ENCODE measurements around the gene CACNG8.
"Not testable (repeated sequence)": the region's sequence is repeated elsewhere in the genome, so short reads cannot be mapped to it uniquely, and the experiment has no call there.

CACNG8 gene

DNA sequence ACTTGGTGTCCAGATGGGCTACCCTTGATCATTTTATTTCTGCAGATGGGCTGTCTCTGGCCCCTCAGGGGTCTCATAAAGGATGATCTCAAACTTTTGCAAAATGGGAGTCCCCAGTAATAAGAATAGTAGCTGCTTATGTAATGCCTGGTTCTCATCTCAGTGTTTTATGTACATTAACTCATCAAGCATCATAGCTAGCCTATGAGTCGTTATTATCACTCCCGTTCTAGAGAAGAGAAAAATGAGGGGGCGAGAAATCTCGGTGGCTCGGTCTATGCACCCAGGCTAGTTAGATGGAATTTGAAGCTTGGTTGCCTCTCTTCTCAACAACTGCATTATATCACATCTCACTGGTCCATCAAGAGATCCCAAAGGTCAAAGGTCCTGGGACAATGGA, 32.1 kb downstream of the CACNG8 start:
- no peak for DNase-seq

DNA sequence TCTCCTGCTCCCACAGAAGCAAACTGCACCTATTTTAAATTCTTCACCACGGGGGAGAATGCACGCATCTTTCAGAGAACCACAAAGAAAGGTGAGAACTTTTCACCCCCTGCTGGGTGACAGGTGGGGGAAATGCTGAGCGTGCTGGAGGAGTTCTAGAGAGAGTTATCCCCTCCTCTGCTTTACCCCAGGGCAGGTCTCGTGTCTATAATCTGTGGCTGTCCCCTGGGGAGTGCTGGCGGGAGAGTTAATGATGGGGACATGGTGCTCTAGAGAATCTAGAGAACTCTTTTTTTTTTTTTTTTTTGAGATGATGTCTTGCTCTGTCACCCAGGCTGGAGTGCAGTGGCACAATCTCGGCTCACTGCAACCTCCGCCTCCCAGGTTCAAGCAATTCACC, 35.5 kb downstream of the CACNG8 start:
- DNase-seq, result no peak

DNA sequence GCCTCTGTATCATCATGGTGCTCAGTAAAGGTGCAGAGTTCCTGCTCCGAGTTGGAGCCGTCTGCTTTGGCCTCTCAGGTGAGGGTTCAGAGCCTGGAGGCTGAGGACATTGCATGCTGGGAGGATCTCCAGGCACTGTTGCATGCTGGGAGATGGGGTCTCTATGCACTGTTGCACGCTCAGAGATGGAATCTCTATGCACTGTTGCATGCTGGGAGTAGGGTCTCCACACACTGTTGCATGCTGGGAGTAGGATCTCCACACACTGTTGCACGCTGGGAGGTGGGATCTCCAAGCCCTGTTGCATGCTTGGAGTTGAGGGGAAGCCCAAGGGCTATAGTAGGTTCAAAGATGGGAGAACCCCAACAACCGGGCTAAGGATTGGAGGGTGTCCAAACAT, 37.0 kb downstream of the CACNG8 start:
- DNase-seq, result no peak

DNA sequence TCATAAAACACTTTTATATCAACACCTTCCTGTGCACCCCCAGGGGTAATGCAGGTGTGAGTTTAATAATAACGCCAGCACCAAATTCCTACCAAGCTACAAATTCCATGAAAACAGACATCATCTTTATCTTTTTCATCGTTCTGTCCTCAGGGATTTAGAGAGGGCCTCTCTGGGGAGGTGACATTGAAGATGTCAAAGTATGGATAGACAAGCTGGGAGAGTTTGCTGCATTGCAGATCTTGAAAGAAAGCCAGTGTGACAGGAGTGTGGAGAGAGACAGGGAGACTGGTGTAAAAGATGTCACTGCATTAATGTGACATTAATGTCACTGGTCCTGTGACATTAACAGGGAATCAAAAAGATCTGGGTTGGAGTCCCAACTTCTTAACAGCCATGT, 38.8 kb downstream of the CACNG8 start:
- no peak for DNase-seq

DNA sequence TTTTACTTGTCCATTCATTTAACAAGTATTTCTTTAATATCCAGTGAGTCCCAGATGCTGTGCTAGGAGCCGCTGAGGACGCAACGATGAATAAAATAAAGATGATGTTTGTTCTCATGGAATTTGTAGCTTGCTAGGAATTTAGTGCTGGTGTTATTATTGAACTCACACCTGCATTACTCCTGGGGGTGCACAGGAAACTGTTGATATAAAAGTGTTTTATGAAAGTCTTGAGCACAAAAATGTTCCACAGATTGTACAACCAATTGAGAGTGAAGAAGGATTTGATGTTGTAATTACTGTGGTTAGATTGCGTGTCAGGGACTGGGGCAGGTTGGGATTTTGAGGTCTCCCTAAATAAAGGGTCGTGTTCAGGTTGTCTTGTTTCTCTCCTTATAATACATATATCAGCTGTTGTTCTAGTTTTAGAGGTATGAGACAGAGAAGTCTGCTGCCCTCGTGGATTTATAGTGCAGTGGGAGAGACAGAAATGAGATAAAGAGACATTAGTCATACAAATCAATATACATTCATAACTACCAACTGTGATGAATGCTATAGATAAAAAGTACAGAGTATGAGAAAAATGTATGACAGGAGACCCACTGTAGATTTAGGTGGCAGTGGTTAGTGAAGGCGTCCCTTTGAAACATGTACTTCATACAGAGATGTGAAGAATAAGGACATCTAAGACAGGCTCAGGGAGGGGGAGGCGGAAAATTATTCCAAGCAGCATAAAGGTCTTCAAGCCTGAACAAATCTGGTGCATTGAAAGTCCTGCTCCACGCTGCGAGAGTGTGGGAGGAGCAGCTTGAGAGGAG, 40.0 kb downstream of the CACNG8 start:
- DNase-seq, result no peak

DNA sequence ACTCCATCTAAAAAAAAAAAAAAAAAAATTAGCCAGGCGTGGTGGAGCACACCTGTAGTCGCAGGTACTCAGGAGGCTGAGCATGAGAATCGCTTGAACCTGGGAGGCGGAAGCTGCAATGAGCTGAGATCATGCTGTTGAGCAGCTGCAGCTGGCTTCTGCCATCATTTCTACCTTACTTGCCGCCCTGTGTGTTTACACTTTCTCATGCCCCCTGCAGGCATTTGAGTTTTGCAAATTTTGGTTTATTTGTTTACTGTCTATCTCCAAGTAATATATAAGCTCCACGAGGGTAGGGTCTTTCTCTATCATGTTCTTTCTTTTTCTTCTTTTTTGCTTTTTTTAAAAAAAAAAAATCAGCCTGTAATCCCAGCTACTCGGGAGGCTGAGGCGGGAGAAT, 46.7 kb downstream of the CACNG8 start:
- DNase-seq, result no peak

DNA sequence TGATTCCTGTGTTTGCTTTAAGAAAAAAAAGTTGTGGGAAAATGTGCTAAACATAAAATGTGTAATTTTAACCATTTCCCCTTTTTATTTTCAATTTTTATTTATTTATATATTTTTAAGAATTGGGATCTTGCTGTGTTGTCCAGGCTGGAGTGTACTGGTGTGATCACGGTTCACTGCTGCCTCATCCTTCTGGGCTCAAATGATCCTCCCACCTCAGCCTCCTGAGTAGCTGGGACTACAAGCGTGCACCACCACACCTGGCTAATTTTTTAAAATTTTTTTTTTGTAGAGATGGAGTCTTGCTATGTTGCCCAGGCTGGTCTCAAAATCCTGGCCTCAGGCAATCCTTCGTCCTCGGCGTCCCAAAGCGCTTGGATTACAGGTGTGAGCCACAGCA, 47.7 kb downstream of the CACNG8 start:
- DNase-seq, result no peak

DNA sequence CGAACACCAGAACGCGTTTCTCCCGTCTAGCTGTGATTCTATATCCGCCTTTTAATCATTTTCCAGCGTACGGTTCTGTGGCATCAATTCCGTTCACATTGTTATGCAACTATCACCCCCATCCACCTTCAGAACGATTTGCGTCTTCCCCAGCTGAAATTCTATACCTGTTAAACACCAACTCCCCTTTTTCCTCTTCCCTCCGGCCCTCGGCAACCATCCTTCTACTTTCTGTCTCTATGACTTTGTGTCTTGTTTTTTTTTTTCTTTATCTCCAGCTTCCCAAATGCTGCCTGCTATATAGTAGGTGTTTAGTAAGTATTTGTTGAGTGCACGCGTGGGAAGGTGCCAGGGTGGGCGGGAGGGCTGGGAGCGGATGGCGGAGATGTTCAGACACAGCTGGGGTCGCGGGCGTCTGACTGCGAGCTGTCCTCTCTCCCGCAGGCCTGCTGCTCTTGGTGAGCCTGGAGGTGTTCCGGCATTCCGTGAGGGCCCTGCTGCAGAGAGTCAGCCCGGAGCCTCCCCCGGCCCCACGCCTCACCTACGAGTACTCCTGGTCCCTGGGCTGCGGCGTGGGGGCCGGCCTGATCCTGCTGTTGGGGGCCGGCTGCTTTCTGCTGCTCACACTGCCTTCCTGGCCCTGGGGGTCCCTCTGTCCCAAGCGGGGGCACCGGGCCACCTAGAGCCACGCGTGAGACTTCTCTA, 48.9 kb downstream of the CACNG8 start:
- DNase-seq, result no peak

DNA sequence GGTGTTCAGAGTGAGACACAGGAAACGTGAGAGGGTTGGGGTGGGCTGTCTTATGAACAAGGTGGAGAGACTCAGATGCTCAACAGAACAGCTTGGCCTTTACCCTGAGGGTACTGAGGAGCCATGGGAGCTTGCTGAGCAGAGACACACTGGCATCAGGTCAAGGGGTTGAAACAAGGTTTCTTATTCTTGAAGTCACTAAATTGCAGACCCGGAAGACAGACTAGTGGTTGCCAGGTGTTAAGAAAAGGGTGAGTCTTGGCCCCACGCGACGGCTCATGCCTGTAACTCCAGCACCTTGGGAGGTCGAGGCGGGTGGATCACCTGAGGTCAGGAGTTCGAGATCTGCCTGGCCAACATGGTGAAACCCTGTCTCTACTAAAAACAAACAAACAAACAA, 51.1 kb downstream of the CACNG8 start:
- DNase-seq, result no peak

DNA sequence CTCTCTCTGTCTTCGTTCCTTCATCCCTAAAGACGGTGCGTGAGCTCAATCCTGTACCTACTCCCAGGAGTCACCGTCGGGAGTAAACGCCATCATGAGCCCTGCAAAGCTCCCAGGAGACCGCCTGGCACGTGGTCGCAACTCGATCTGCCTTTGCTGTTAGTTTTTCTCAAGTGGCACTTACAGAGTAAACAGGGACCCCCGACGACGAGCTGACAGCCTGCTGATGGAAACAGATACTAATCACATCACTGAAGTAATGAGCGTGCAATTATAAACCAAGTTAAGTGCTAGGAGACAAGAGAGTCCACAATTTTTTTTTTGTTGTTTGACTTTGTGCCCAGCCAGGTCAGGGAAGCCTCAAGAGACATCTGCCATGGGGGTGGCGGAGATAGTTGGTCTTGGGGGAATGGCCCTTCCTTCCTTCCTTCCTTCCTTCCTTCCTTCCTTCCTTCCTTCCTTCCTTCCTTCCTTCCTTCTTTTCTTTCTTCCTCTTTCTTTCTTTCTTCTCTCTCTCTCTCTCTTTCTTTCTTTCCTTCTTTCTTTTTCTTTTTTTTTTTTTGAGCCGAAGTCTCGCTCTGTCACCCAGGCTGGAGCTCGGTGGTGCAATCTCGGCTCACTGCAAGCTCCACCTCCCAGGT, 52.3 kb downstream of the CACNG8 start:
- no peak for DNase-seq

DNA sequence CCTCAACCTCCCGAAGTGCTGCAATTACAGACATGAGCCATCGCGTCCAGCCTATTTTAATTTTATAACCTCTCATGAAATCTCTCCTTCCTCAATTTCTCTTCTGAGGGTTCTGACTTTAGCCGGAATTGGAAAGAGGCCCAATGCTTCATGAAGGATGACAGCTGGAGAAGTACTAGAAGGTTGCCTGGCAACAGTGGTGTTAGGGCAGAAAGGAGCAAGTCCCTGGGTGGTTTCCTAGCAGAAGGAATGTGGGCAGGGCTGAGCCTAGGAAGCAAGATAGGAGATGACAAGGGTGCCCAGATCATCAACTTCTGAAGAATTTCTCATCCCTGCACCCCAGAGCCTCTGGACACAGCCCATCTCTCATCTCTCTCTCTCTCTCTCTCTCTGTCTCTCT, 54.5 kb downstream of the CACNG8 start:
- no peak for DNase-seq

DNA sequence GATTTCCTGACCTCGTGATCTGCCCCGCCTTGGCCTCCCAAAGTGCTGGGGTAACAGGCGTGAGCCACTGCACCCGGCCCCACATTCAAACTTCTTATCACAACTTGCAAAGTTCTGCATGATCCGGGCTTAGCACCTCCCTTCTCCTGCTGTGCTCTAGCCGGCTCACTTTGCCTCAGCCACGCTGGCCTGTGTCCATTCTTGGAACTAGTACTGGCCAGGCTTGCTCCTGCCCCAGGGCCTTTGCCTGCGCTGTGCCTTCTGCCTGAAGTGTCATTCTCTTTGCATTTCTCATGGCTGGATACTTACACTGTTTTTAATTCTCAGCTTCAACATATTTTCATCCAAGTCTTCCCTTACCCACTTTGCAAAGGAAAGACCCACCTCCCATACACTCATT, 58.6 kb downstream of the CACNG8 start:
- DNase-seq, result no peak

DNA sequence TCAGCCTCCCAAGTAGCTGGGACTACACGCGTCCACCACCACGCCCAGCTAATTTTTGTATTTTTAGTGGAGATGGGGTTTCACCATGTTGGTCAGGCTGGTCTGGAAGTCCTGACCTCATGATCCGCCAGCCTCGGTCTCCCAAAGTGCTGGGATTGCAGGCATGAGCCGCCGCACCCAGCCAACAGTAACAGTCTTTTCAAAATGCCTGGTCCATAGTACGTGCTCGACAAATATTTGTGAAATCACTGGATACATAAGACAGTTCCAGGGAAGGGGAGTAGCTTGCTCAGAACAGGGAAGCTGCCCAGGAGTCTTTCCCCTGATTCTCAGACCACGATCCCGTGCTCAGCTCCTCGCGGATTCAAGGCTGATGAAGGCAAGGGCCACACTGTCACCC, 59.2 kb downstream of the CACNG8 start:
- no peak for DNase-seq

DNA sequence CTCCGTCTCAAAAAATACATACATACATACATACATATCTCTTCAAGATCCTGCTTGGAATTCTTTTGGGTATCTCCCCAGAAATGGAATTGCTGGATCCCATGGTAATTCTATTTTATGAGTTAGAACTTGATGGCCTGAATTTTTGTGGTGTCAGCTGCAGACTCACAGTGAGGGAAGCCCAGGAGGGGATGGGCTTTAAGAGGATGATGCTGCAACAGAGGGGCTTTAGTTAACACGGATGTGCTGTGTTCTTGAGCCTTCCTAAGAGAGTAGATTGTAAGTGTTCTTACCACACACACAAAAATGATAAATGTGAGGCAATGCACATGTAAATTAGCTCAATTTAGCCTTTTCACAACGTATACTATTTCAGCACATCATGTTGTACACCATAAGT, 60.5 kb downstream of the CACNG8 start:
- DNase-seq, result no peak

DNA sequence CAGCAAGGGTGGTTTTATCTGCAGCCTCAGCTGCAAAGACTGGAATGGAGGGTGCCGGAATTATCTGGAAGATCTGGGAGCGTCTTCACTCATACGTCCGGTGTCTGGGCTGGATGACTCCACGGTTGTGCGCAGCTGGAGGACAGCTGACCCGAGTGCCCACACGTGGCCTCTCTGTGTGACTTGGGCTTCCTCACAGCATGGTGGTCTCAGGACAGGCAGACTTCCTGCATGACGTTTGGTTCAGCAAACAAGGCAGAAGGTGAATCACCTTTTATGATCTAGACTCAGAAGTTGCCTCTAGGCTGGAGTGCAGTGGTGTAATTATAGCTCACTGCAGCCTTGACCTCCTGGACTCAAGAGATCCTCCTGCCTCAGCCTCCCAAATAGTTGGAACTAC, 61.9 kb downstream of the CACNG8 start:
- no peak for DNase-seq

DNA sequence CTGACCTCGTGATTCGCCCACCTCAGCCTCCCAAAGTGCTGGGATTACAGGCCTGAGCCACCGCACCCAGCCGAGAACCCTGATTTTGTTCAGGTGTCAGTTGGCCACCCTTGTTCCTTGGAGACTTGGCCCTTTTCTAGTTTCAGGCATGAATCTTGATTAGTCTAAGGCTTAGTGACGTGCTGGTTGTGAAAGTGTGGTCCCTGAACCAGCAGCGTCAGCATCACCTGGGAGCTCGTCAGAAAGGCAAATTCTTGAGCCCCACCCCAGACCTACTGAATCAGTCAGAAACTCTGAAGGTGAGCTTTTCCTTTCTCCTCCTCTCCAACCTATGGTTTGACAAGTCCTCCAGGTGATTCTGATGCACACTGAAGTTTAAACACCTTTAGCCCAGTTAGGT, 63.9 kb downstream of the CACNG8 start:
- DNase-seq, result no peak

DNA sequence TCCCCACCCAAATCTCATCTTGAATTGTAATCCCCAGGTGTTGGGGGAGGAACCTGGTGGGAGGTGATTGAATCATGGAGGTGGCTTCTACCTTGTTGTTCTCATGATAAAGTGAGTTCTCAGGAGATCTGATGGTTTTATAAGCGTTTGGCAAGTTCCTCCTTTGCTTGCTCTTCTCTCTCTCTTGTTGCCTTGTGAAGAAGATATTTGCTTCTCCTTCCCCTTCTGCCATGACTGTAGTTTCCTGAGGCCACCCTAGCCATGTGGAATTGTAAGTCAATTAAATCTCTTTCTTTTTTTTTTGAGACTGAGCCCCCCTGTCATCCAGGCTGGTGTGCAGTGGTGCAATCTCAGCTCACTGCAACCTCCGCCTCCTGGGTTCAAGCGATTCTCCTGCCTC, 66.6 kb downstream of the CACNG8 start:
- no peak for DNase-seq

DNA sequence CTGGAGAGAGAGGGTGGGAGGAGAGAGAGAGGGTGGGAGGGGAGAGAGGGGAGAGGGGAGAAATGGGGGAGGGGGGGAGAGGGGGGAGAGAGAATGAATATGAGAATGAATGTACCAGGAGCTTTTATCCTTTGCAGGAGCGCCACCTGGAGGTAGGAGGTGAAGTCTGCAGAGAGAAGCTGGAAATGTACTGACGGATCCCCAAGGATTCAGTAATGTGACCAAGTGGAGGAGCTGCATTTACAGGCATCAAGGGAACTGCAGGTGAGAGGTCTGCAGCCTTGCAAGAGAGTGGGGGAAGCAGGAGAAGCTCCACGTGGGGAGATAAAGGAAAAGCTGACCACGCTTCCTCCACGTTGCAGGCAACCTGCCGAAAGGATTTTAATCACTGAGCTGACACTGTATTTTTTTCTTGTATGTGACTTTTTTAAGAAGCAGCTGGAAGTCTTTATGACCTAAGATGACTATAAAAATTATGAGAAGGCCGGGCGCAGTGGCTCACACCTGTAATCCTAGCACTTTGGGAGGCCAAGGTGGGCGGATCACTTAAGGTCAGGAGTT, 67.3 kb downstream of the CACNG8 start:
- DNase-seq, result peak in 4 of 5 donors; percentile 27 to 53 (median 34)

DNA sequence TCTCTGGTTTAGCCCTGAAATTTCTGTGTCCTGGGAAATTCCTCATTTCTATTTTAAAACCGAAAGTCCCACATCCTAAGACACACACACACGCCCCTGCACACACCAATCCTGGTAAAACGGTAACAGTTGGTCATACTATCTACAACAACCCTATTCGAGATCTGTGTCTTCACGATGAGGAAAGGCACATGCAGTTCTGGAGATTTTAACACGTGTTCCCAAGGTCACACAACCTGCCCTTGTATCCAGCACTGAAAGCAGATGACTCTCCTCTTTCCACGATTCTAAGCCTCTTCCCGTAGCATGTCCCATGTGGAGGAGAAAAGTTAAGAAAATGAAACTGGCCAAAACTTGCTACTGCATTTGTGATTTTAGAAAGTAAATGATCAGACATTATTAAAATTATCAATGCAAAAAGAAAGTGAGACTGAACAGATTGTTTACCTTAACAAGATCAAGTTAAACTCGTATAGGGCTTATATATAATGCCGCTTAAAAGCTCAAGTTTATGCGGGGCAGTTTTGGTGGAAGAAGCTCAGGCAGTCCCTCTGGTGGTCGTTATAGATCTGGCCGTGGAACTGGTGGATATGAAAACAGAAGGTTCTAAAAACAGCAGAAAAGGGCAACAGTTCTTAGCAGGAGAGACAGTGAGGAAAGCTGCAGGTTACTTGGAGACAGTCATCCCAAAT, 68.3 kb downstream of the CACNG8 start:
- DNase-seq, result no peak

DNA sequence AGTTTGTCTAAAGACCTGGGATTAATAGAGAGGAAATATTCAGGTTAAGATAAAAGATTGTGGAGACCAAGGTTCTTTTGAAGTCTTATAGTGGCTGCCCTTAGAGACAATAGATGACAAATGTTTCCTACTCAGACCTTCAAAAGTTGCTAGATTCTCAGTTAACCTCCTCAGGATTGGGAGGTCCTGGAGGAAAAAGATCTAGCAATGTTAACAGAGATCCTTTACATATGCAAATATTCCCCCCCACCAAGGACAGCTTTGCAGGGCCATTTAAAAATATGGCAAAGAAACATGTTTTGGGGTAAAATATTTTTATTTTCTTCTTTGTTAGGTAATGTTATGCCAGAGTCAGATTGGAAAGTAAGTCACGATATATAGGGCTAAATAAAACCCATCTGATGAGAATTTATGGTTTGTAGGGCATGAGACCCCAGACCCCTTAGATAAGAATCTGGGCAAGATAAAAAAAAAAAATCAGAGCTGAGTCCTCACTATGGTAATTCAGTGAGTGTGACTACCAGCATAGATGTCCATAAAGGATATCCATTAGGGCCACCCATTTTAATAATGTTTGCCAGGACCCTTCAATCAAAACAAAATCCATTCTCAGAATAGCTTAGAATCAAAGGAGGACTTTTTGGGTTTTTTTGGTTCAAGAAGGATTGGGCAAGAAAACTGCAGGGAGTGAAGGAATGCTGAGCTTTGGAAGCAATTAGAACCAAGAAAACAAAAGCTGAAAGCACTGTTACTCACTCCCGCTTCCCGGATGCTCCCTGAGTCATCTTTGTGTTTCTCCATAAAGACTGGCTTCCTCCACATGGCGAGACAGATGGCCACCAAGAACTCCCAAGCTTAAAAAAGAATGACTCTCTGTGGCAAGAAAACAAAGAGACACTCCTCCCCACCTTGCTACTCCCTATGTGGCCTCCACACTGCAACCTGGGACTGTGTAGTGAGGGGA, 72.8 kb downstream of the CACNG8 start:
- DNase-seq, result no peak

DNA sequence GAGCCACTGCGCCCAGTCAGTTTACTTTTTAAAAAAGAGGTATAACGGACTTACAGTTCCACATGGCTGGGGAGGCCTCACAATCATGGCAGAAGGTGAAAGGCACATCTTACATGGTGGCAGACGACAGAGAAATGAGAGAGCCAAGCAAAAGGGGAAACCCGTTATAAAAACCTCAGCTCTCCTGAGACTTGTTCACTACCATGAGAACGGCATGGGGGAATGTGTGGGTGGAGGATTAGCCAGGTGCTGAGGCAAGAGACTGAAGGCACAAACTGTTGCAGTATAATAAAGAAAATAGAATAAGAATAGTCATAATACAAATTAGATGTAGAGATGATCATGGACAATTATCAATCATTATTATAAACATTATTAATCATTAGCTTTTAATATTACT, 73.8 kb downstream of the CACNG8 start:
- not testable (repeated sequence) for DNase-seq
